Measurements from ENCODE around the gene SV2B.
A peak's percentile ranks its signal among the peaks of the same experiment; 100 is the strongest.
"Not testable (repeated sequence)": the region's sequence is repeated elsewhere in the genome, so short reads cannot be mapped to it uniquely, and the experiment has no call there.

SV2B gene

GRCh38 chr15:91329914-91330313 lies 229.9 kb downstream of the SV2B start:
- DNase-seq: peak; percentile 55 to 78

GRCh38 chr15:91331581-91331980 lies 231.5 kb downstream of the SV2B start:
- no peak for DNase-seq

GRCh38 chr15:91335702-91336101 lies 235.6 kb downstream of the SV2B start:
- no peak for DNase-seq

- DNase-seq: no peak
Measured at GRCh38 chr15:91336687-91337086, 236.6 kb downstream of the SV2B start.

DNA sequence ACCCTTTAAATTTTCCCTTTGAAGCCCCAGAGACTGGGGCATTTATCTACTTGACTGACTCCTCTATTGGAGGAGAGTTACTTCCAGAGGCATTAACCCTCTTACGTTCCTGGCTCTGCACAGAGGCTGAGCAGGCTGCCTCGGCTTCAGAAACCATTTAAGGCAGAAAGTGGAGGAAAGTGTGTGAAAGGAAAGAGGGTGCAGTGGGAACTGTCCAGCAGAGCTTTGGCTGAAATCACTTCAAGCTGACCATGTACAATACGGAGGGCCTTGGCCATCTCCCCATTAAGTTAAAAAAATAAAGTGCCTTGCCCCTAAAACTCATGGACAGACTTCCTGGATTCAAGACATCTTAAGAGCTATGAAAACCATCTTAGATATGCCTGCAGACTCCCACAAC lies 238.7 kb downstream of the SV2B start:
- DNase-seq: peak; percentile 50

DNA sequence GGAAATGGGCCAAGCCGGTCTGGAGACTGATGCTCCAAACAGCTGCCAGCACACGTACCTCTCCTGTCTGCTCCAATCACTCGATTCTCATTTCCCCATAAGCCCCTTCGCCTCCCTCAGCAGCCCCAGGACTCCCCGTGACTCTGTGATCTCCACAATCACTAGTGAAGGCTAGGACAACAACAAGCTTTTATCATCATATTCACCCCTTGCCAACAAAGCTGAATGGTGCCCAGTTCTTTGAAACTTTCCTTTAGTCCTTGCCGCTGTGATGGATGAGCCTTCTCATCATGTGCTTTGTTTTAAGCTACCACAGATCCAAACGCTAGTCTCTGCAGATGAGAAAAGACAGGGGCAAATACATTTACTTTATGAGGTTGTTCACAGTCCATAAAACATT lies 242.0 kb downstream of the SV2B start:
- no peak for DNase-seq

- not testable (repeated sequence) for DNase-seq
Measured at GRCh38 chr15:91344912-91345311, 244.9 kb downstream of the SV2B start.

DNA sequence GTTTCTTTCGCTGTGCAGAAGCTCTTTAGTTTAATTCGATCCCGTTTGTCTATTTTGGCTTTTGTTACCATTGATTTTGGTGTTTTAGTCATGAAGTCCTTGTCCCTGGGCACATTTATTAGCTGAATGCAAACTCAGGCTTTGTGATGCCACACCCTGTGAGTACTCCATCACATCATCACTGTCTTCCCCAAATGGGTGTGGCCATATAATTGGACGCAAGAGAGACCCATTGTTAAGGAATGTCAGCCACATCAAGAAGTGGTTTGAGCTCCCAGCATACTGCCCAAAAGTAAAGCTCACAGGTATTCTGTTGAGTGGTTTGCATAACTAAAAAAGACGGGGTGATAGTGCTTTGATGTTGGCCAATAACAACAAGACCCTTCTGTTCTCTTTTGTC lies 245.7 kb downstream of the SV2B start:
- no peak for DNase-seq

- no peak for DNase-seq
Measured at GRCh38 chr15:91346259-91346658, 246.2 kb downstream of the SV2B start.

GRCh38 chr15:91348752-91349500 lies 248.9 kb downstream of the SV2B start:
- peak; percentile 81 to 89 for DNase-seq
